CD14-positive monocyte (primary cell): ENCODE measurements around the gene FRMPD2. TPM values are rescaled to one million over a fixed set of nuclear protein-coding genes. Genes with fewer than 3 reads are reported as not detected.

ENCODE experiments used
- DNase-seq, 3 donors: peaks; one replicate each; pipeline ENCODE4 v3.0.0-alpha.2; 2011 to 2022
- H2AFZ ChIP-seq: 2 replicates; pipeline ENCODE4 v1.6.0; 2012; ENCODE audit warnings: mild to moderate bottlenecking, low read depth, low read length, inconsistent platforms; ENCODE audit not compliant: insufficient read depth, poor library complexity, severe bottlenecking
- H3K27ac ChIP-seq, 2 donors: 1 replicate in 1 of 2; 2 replicates in 1 of 2; pipeline ENCODE4 v1.5.1; 2012 to 2013; ENCODE audit warnings: low read length in 2 of 2, control low read depth in 1 of 2, inconsistent platforms in 1 of 2, low read depth in 1 of 2, mild to moderate bottlenecking in 1 of 2
- H3K27me3 ChIP-seq, 2 donors: one replicate each; pipeline versions ENCODE4 v1.6.0 to v1.6.1; 2011 to 2013; ENCODE audit warnings: low read length in 2 of 2; ENCODE audit not compliant: control insufficient read depth in 2 of 2, insufficient read depth in 2 of 2
- H3K36me3 ChIP-seq, 2 donors: replicated peaks in 1 of 2; 1 replicate in 1 of 2; 2 replicates in 1 of 2; pipeline versions ENCODE4 v1.5.1 to v1.6.1; 2012 to 2013; ENCODE audit warnings: low read length in 2 of 2, control low read depth in 1 of 2, inconsistent platforms in 1 of 2, mild to moderate bottlenecking in 1 of 2; ENCODE audit not compliant: insufficient read depth in 2 of 2, control insufficient read depth in 1 of 2
- H3K4me1 ChIP-seq, 2 donors: 1 replicate in 1 of 2; 2 replicates in 1 of 2; pipeline versions ENCODE4 v1.5.1 to v1.6.1; 2012 to 2013; ENCODE audit warnings: low read length in 2 of 2, control low read depth in 1 of 2, inconsistent platforms in 1 of 2, mild to moderate bottlenecking in 1 of 2, moderate library complexity in 1 of 2; ENCODE audit not compliant: insufficient read depth in 2 of 2, control insufficient read depth in 1 of 2
- H3K4me2 ChIP-seq: replicated peaks from 2 replicates; pipeline ENCODE3; 2012; ENCODE audit warnings: low read length, moderate library complexity, mild to moderate bottlenecking; ENCODE audit not compliant: poor library complexity, severe bottlenecking; ENCODE audit errors: extremely low read depth
- H3K4me3 ChIP-seq, 3 experiments: fragments of 200-600 bp in 1 of 3; sonication (generic) in 1 of 3; replicated peaks in 1 of 3; 1 replicate in 2 of 3; 2 replicates in 1 of 3; pipeline ENCODE4 v1.5.1; 2011 to 2013; ENCODE audit warnings: low read length in 3 of 3, mild to moderate bottlenecking in 3 of 3, control low read depth in 2 of 3, low read depth in 2 of 3, inconsistent platforms in 1 of 3, moderate library complexity in 1 of 3
- H3K79me2 ChIP-seq: 2 replicates; pipeline ENCODE4 v1.6.0; 2012; ENCODE audit warnings: mild to moderate bottlenecking, control low read depth, inconsistent platforms, low read length, moderate library complexity; ENCODE audit not compliant: insufficient read depth
- H3K9ac ChIP-seq: 2 replicates; pipeline ENCODE4 v1.6.0; 2017; ENCODE audit warnings: low read length, mild to moderate bottlenecking; ENCODE audit not compliant: insufficient read depth, poor library complexity, severe bottlenecking
- H3K9me3 ChIP-seq, 2 donors: replicated peaks in 1 of 2; 1 replicate in 1 of 2; 2 replicates in 1 of 2; pipeline versions ENCODE4 v1.5.1 to v1.6.1; 2012 to 2013; ENCODE audit warnings: low read length in 2 of 2, control low read depth in 1 of 2; ENCODE audit not compliant: control insufficient read depth in 1 of 2, insufficient read depth in 1 of 2
- H4K20me1 ChIP-seq: 2 replicates; pipeline ENCODE4 v1.6.0; 2012; ENCODE audit warnings: mild to moderate bottlenecking, low read length, control low read depth, moderate library complexity; ENCODE audit not compliant: insufficient read depth
- H3K27ac Mint-ChIP-seq, 7 donors: one replicate each; pipeline ENCODE4 v1.8.0; 2020; ENCODE audit warnings: mild to moderate bottlenecking in 7 of 7, mixed read lengths in 7 of 7, moderate library complexity in 6 of 7, inconsistent platforms in 2 of 7
- H3K27me3 Mint-ChIP-seq, 3 donors: one replicate each; pipeline ENCODE4 v1.8.0; 2021 to 2022; ENCODE audit warnings: low read depth in 3 of 3, mild to moderate bottlenecking in 3 of 3, mixed read lengths in 3 of 3, moderate library complexity in 3 of 3, inconsistent platforms in 1 of 3
- H3K36me3 Mint-ChIP-seq, 2 donors: one replicate each; pipeline ENCODE4 v1.8.0; 2020; ENCODE audit warnings: mixed read lengths in 2 of 2, inconsistent platforms in 1 of 2, mild to moderate bottlenecking in 1 of 2
- H3K4me1 Mint-ChIP-seq: one replicate; pipeline ENCODE4 v1.8.0; 2020; ENCODE audit warnings: mild to moderate bottlenecking, mixed read lengths
- H3K4me3 Mint-ChIP-seq, 2 donors: one replicate each; pipeline ENCODE4 v1.8.0; 2020; ENCODE audit warnings: mild to moderate bottlenecking in 2 of 2, mixed read lengths in 2 of 2, moderate library complexity in 1 of 2
- H3K9me3 Mint-ChIP-seq, 7 donors: one replicate each; pipeline ENCODE4 v1.8.0; 2020 to 2022; ENCODE audit warnings: mixed read lengths in 7 of 7, mild to moderate bottlenecking in 6 of 7, moderate library complexity in 6 of 7, inconsistent platforms in 2 of 7
- WGBS: methylation state at CpG from one replicate; pipeline ENCODE4 v1.1.5; 2013; ENCODE audit warnings: missing lambda C conversion rate; ENCODE audit not compliant: insufficient coverage; 5-methylcytosine and 5-hydroxymethylcytosine counted together
- intact Hi-C, 2 donors: fragments of 100-400 bp; cut with micrococcal nuclease; formaldehyde crosslinking; loops; one replicate each; pipeline versions ENCODE4 v1.15.0 to v1.15.1; 2023
- polyA plus RNA-seq, 3 donors: library from polyadenylated mRNA; depleted of rRNA in 1 of 3; unstranded in 2 of 3; stranded (reverse) in 1 of 3; fragments of 300-500 nt in 2 of 3; fragments of >200 nt in 1 of 3; fragmentation: Illumina TruSeq in 2 of 3; gene quantifications; 1 replicate in 2 of 3; 2 replicates in 1 of 3; pipeline ENCODE4 v1.2.3, GENCODE V29; 2012 to 2021
- TF ChIP-seq, protein P1 (sequence below): fragments of 200-600 bp; IDR thresholded peaks from one replicate; pipeline ENCODE4 v1.8.0; 2022; ENCODE audit warnings: antibody characterized with exemption, mild to moderate bottlenecking

FRMPD2 gene
- polyA plus RNA-seq, 3 donors = not detected

DNA sequence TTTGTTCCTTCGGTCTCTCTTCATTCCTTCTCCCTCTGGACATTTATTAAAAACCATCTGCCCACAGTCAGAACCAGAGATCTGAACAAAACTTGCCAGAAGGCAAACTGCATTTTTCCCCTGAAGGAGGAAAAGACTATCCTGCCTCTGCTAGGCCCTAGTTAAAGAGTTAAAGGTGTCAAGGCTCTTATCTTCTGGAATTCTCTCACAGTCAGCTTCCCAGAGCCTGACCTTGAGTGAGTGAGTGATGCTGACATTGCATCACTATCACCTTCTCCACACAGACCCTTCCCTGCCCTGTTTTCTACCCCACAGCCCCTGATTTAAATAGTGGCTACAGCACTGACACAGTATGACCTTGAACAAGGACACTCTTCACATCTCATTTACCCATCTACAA is 16.4 kb downstream of the FRMPD2 start:
- H2AFZ ChIP-seq = no peak overlapping the region
- Mint-ChIP-seq H3K4me1 (no peaks in the 10 kb centered on the region), H3K4me3 (no peak overlapping the region), H3K9me3 (peaks cover 0 to 2% (median 0%) of the 10 kb centered on the region in 7 donors), H3K27me3 (peaks cover 1 to 8% (median 2%) of the 10 kb centered on the region in 3 donors), H3K36me3 (no peaks in the 10 kb centered on the region), H3K27ac (no peak overlapping the region)
- H3K9ac ChIP-seq = no peak overlapping the region
- H3K27me3 ChIP-seq = no peaks in the 10 kb centered on the region
- TF ChIP-seq, protein P1, sequence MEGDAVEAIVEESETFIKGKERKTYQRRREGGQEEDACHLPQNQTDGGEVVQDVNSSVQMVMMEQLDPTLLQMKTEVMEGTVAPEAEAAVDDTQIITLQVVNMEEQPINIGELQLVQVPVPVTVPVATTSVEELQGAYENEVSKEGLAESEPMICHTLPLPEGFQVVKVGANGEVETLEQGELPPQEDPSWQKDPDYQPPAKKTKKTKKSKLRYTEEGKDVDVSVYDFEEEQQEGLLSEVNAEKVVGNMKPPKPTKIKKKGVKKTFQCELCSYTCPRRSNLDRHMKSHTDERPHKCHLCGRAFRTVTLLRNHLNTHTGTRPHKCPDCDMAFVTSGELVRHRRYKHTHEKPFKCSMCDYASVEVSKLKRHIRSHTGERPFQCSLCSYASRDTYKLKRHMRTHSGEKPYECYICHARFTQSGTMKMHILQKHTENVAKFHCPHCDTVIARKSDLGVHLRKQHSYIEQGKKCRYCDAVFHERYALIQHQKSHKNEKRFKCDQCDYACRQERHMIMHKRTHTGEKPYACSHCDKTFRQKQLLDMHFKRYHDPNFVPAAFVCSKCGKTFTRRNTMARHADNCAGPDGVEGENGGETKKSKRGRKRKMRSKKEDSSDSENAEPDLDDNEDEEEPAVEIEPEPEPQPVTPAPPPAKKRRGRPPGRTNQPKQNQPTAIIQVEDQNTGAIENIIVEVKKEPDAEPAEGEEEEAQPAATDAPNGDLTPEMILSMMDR = no peak
- intact Hi-C loops = no loop called here
- H3K4me2 ChIP-seq = no peak overlapping the region
- no peak for DNase-seq
- H4K20me1 ChIP-seq = no peaks in the 10 kb centered on the region
- H3K79me2 ChIP-seq = no peaks in the 10 kb centered on the region
- WGBS = no CpG with 5 or more reads among the region's 1 CpG
- no peak overlapping the region for H3K27ac ChIP-seq
- no peaks in the 10 kb centered on the region for H3K36me3 ChIP-seq
- no peaks in the 10 kb centered on the region for H3K4me1 ChIP-seq
- no peaks in the 10 kb centered on the region for H3K9me3 ChIP-seq
- H3K4me3 ChIP-seq = no peak overlapping the region

DNA sequence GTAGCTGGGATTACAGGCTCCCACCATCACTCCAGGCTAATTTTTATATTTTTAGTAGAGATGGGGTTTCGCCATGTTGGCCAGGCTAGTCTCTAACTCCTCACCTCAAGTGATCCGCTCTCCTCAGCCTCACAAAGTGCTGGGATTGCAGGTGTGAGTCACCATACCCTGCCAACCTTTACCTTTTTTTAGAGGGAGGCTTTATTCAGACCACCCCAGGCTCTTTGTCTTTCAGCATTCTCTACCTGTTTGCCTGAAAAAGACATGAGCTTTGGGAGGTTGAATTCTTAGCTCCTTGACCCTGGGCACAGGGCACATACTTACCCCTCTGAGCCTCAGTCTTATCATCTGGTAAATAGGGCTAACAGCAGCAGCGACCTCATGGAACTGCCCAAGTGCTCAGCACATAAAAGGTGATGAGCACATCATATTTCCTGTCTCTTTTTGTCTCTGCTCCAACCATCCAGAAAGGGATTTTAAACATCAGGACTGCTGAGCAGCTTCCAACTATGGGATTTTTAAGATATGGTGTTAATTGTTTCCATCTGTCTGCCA is 17.0 kb downstream of the FRMPD2 start:
- H3K27me3 ChIP-seq = no peaks in the 10 kb centered on the region
- no peaks in the 10 kb centered on the region for H3K79me2 ChIP-seq
- no peaks in the 10 kb centered on the region for H3K4me1 ChIP-seq
- H3K9me3 Mint-ChIP-seq = peaks cover 0 to 2% (median 0%) of the 10 kb centered on the region in 7 donors
- no peaks in the 10 kb centered on the region for H3K36me3 ChIP-seq
- H3K9me3 ChIP-seq = no peaks in the 10 kb centered on the region
- H2AFZ ChIP-seq = no peak overlapping the region
- H3K27me3 Mint-ChIP-seq = peaks cover 2 to 8% (median 4%) of the 10 kb centered on the region in 3 donors
- no peak overlapping the region for H3K4me3 Mint-ChIP-seq
- DNase-seq = no peak
- H4K20me1 ChIP-seq = no peaks in the 10 kb centered on the region
- intact Hi-C loops = no loop called here
- TF ChIP-seq, protein P1 = no peak
- no peak overlapping the region for H3K27ac Mint-ChIP-seq
- no peak overlapping the region for H3K9ac ChIP-seq
- H3K27ac ChIP-seq = no peak overlapping the region
- H3K4me3 ChIP-seq = no peak overlapping the region
- H3K4me2 ChIP-seq = no peak overlapping the region
- H3K4me1 Mint-ChIP-seq = no peaks in the 10 kb centered on the region
- no peaks in the 10 kb centered on the region for H3K36me3 Mint-ChIP-seq
- WGBS = no CpG with 5 or more reads among the region's 3 CpGs
